ENCODE results near the gene ABCB1.
"Not testable (repeated sequence)": the region's sequence is repeated elsewhere in the genome, so short reads cannot be mapped to it uniquely, and the experiment has no call there.

Gene ABCB1

GRCh38 chr7:87575521-87575920 lies 25.2 kb downstream of the ABCB1 start:
- DNase-seq (ENCODE audit: low spot score) = no peak

DNA sequence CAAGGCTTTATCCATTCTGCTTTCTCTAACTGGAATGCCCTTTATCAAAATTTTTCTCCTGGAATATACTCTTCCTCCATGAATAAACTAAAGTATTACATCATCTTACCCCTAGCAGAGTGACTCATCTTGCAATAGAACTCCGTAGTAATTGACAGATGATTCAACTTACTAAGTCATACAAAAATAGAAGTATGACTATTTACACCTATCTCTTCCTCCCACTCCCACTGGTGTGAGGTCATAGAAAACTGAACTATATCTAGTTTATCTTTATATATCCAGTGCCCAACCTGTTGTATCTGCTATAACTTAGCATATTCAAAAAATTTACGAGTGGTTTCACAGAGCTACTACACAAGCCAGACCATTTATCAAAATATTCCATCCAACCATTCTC lies 26.1 kb downstream of the ABCB1 start:
- no peak for DNase-seq (ENCODE audit: low spot score)

- not testable (repeated sequence) for DNase-seq (ENCODE audit: low spot score)
Observed at GRCh38 chr7:87572513-87572912, 28.2 kb downstream of the ABCB1 start.

DNA sequence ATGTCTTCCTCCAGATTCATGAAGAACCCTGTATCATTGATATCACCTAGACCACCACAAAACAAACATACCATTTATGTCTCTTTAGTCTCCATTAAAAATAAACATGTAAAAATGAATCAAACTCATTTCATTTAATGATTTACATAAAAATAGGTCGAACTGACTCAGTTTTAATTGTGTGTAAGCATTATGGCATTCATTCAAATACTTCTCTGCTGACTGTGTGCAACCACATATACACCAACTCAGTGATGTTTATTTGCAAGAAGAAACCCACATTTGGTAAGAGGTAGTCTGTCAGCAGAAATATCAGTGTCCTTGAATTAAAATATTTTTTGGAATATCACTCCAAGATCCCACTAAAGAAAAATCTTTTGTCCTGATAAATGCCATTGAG lies 30.5 kb downstream of the ABCB1 start:
- no peak for DNase-seq (ENCODE audit: low spot score)

- DNase-seq (ENCODE audit: low spot score) = no peak
Observed at GRCh38 chr7:87567052-87567451, 33.6 kb downstream of the ABCB1 start.

- DNase-seq (ENCODE audit: low spot score) = no peak
Observed at GRCh38 chr7:87566311-87566900, 34.3 kb downstream of the ABCB1 start.

DNA sequence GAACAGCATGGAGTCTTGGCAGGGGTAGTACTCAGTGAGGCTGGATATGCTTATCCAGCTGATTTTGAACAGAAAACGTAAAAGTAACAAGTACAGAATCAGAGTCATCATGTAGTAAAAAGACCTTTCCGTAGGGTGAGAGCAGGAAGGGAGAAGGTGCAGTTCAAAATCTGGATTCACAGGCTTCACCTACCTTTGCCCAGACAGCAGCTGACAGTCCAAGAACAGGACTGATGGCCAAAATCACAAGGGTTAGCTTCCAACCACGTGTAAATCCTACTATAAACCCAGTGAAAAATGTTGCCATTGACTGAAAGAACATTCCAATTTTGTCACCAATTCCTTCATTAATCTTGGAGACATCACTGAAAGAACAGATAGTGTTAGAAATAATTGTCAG lies 34.8 kb downstream of the ABCB1 start:
- DNase-seq (ENCODE audit: low spot score) = no peak

DNA sequence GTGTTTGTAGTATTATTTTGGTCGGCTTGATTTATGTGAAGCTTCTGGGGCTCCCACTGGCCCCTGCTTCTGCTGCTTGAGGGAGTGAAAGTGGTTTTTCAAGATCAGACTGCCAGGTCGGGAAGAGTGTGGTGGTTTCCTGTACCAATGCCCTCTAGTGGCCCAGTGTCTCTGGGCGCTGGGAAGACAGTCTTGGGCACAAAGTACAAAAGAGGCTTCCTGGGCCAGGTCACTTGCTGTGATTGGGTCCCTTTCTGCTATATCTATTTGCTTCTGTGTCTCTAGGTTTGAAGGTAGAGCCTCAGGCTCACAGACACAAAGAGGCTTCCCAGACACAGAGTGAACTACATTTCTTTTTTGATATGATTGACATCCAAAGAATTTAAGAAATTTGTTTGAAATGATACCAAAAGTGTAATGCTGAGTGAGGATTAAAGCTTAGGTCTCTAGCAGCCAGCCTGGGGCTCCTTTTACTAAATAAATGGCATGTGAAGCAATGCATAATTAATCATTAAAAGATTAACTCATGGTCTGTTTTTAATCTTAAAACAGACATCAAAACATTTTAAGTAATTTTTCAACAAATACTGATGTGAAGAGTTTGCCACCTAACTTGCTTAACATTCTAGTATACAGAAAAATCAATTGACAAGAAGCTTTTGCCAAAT lies 36.3 kb downstream of the ABCB1 start:
- peak; percentile 59 for DNase-seq (ENCODE audit: low spot score)

DNA sequence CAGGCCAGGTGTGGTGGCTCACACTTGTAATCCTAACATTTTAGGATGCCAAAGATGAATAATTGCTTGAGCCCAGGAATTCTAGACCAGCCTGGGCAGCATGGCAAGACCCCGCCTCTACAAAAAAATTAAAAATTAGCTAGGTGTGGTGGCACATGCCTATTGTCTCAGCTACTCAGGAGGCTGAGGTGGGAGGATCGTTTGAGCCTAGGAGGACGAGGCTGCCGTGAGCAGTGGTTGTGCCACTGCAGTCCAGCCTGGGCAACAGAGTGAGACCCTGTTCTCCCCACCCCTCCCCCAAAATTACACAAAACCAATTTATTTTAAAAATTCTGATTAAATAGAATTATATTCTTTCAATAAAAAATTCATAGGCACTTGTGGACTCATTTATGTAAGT lies 39.0 kb downstream of the ABCB1 start:
- no peak for DNase-seq (ENCODE audit: low spot score)

DNA sequence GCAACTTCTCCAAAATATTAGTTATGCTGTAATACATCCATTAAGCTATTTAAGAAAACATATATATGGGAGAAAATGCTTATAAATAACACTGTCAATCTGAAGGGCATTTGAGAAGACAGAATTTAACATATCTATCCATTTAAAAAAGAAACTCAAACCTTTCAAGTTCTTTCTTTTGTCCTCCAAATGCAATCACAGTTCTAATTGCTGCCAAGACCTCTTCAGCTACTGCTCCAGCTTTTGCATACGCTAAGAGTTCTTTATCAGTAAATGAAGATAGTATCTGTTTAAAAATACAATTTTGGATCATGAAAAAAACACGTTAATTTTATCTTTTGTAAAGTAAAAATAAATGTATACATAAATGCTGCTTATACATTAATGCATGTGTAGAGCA lies 39.6 kb downstream of the ABCB1 start:
- no peak for DNase-seq (ENCODE audit: low spot score)

DNA sequence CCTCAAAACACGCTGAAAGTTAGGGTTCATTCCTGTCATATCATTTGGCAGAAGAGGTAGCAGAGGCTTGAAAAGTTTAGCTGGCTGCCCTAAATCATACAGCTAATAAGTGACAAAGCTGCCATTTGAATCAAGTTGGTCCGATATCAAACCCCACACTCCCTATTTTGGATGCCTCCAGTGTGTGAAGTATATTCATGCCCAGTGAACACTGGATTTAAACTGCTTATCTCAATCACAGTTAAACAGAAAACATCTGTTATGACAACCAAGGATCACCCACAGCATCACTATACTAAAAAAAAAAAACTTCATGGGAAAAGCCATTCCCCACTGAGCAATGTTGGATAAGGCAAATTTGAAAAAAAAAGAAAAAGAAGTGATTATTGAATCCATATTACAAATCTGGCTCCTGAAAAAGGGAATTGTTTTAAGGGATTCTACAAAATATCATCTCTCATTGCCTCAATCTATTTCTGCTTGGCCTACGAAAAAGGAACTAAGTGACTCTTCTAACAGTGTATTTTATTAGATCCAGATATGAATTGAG lies 48.3 kb downstream of the ABCB1 start:
- no peak for DNase-seq (ENCODE audit: low spot score)

- DNase-seq (ENCODE audit: low spot score) = no peak
Observed at GRCh38 chr7:87548123-87548919, 52.4 kb downstream of the ABCB1 start.

DNA sequence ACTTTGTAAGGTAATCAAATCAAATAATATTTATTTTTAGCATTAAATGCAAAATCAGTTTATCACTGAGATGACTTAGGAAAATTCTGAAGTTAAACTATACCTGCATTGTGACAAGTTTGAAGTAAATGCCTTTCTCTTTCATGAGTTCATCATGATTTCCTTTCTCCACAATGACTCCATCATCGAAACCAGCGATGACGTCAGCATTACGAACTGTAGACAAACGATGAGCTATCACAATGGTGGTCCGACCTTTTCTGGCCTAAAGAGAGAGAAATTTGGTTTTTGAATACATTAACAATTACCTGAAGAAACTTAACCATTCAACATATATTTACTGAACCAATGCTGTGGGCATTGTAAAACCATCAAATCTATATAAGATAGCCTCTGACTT lies 54.9 kb downstream of the ABCB1 start:
- no peak for DNase-seq (ENCODE audit: low spot score)

- DNase-seq (ENCODE audit: low spot score) = no peak
Observed at GRCh38 chr7:87543623-87544022, 57.1 kb downstream of the ABCB1 start.

DNA sequence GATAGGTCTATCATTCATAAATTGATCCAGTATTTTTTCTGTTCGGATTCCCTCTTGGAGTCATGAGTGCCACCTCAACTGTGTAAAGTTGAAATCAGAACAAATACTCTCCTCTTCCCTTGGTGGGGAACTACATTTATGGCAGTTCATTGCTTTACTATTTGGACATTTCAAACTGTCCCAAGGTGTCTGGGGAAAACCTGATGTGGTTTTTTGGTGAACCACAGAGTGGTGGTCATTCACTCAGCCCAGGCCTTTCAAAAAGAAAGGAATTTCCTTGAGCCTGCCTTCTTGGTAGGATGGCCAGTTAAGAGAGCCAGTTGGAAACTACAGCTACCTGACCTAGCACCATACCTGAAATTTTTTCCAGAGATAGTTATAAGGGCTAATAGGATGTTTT lies 59.0 kb downstream of the ABCB1 start:
- no peak for DNase-seq (ENCODE audit: low spot score)

DNA sequence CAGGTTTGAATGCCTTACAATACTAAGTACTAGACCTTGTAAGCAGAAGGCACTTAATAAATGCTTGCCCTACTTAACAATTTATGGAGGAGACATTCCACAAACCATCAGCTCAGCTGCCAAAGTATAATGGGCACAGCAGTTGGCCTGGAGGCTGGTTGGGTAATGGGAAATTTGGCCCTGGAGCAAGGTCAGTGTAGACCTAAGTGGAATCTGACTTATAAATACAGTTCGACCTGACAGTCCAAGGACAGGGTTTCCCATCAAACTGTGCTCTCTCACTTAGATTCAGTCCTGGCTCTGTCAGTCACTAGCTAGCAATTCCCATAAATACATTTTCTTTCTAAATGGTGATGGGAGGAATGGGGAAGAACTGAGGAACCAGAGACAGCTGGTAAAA lies 62.6 kb downstream of the ABCB1 start:
- DNase-seq (ENCODE audit: low spot score) = no peak

- no peak for DNase-seq (ENCODE audit: low spot score)
Observed at GRCh38 chr7:87534072-87534471, 66.6 kb downstream of the ABCB1 start.

- DNase-seq (ENCODE audit: low spot score) = no peak
Observed at GRCh38 chr7:87530126-87530525, 70.6 kb downstream of the ABCB1 start.

DNA sequence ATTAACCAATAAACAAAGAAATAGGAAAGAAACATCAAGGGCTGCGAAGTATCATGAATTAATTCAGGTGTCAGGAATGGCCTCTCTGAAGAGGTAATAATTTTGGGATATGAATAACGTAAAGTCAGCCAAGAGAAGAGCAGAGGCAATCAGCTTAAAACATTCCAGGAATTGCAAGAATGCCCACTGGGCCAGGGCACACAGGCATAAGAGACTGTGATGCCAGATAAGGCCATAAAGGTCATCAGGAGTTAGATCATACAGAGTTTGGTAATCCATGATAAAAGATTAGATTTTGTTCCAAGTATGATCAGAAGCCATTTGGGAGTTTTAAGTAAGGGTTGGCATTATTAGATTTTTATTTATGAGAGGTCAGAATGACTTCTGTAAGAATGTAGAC lies 72.0 kb downstream of the ABCB1 start:
- no peak for DNase-seq (ENCODE audit: low spot score)

GRCh38 chr7:87518735-87519134 lies 81.9 kb downstream of the ABCB1 start:
- no peak for DNase-seq (ENCODE audit: low spot score)

GRCh38 chr7:87517891-87518290 lies 82.8 kb downstream of the ABCB1 start:
- DNase-seq (ENCODE audit: low spot score) = no peak

DNA sequence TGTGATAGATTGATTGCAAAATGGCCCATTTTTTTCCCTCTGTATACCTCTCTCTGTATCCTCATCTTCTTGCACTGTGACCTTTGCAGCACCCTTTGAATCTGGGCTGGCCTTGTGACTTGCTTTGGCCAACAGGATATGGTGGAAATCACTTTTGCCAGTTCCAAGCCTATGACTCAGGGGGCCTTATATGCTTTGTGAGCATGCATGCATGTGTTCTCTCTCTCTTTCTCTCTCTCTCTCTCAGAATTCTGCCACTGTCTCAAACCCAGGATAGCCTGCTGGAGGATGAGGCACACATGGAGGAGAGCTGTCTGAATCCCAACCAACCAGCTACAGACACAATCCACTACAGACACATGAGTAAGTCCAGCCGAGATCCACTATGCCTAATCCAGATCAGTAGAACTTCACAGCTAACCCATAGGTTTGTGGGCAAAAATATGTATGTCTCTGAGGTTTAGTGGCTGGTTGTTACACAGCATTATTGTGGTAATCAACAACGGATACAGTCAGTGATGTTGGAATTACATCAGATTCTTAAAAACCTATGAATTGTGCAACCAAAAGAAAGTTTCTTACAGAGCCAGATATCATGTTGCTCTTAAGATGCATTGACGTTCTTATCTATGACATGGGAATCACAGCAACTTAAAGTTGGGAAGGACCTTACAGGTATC lies 83.4 kb downstream of the ABCB1 start:
- no peak for DNase-seq (ENCODE audit: low spot score)
